Thymus (tissue), 11 donors: ENCODE measurements around the gene CLEC2D. TPM values are rescaled to one million over a fixed set of nuclear protein-coding genes. Genes with fewer than 3 reads are reported as not detected.
A peak's percentile ranks its signal among the peaks of the same experiment; 100 is the strongest.

Experiments
- DNase-seq, 9 donors: peaks; one replicate each; pipeline ENCODE4 v3.0.0-alpha.2; 2013; ENCODE audit warnings: low spot score in 9 of 9, low read depth in 6 of 9, missing footprints in 1 of 9
- H3K27ac ChIP-seq, 2 donors: one replicate each; pipeline ENCODE4 v1.5.1; 2013; ENCODE audit warnings: control low read depth in 1 of 2, low read depth in 1 of 2, low read length in 1 of 2, mild to moderate bottlenecking in 1 of 2, moderate library complexity in 1 of 2
- H3K27me3 ChIP-seq, 2 donors: one replicate each; pipeline ENCODE4 v1.5.1; 2013; ENCODE audit warnings: low read length in 1 of 2; ENCODE audit not compliant: control insufficient read depth in 2 of 2, insufficient read depth in 1 of 2
- H3K36me3 ChIP-seq, 2 donors: one replicate each; pipeline ENCODE4 v1.5.1; 2013; ENCODE audit warnings: low read length in 1 of 2, mild to moderate bottlenecking in 1 of 2, moderate library complexity in 1 of 2; ENCODE audit not compliant: control insufficient read depth in 2 of 2, insufficient read depth in 2 of 2
- H3K4me1 ChIP-seq, 2 donors: one replicate each; pipeline ENCODE4 v1.5.1; 2013; ENCODE audit warnings: low read length in 2 of 2; ENCODE audit not compliant: control insufficient read depth in 2 of 2, insufficient read depth in 2 of 2
- H3K4me3 ChIP-seq, 2 donors: one replicate each; pipeline ENCODE4 v1.5.1; 2013; ENCODE audit warnings: low read length in 2 of 2, control low read depth in 1 of 2, mild to moderate bottlenecking in 1 of 2
- H3K9me3 ChIP-seq, 2 donors: one replicate each; pipeline ENCODE4 v1.5.1; 2013; ENCODE audit warnings: low read length in 1 of 2, mild to moderate bottlenecking in 1 of 2; ENCODE audit not compliant: control insufficient read depth in 2 of 2, insufficient read depth in 1 of 2
- WGBS: extraction: QIAGEN DNeasy Blood & Tissue Kit; methylation state at CpG from one replicate; pipeline ENCODE4 v1.1.7; 2013; 5-methylcytosine and 5-hydroxymethylcytosine counted together
- polyA plus RNA-seq: library from polyadenylated mRNA; stranded (reverse); fragments of 200-250 nt; gene quantifications from one replicate; pipeline ENCODE4 v1.2.3, GENCODE V29; 2013
- total RNA-seq: library from RNA; stranded (reverse); fragments of 120-200 nt; gene quantifications from one replicate; pipeline ENCODE4 v1.2.4, GENCODE V29; 2013
- donor health status: healthy.

The CLEC2D gene
- total and polyA plus RNA-seq, 2 donors: 89.3 to 93.0 TPM

DNA sequence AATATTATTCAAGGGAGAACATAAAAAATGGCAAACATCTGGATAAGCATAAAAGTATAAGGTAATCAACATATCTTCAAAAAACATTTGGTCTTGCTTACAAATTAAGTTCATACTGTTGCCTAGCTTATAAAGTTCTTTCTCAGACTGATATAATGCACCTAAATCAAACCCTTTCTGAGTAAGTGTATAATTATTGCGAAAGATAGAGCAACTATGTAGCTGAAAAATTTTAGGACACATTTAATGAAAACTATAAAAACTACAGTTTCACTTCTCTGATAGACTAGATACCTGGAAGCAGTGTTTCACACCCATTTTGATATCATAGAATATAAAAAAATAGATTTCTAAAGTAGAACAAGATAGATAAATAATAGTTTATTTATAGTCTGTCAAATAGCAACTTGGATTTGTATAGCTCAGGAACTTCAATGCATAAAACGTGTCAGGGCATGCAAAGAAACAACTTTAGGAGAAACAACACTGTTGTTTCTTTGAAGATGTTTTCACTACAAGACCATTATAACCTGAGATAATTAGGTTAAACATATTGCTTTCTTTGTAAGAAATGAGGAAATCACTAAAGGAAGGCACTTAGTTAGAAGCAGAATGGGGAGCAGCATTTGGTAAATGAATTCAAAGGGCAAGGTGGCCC is 55.8 kb downstream of the CLEC2D start:
- 72% methylated on average over 2 of the region's 2 CpGs for WGBS
- DNase-seq: no peak
- H3K4me3 ChIP-seq: no peak overlapping the region
- no peaks in the 10 kb centered on the region for H3K36me3 ChIP-seq
- no peaks in the 10 kb centered on the region for H3K27me3 ChIP-seq
- no peaks in the 10 kb centered on the region for H3K9me3 ChIP-seq
- H3K27ac ChIP-seq: no peak overlapping the region
- H3K4me1 ChIP-seq: no peaks in the 10 kb centered on the region

DNA sequence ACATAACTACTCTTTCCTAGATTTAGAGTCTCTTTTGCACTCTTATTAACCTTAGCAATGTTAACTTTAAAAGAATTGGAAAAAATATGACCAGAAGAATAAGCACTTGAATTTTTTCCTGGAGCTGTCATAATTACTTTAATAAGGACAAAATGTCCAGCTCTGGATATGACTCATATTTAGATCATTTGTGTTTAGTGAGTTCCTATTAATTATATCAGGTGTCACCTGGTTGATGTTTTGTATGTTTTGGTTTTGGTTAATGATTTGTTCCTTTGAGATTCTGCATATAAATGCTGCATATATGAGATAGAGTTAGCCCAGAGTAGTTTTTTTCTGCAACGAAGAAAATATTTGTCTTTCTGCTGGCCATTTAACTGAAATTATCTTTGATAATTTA is 58.3 kb downstream of the CLEC2D start:
- no peaks in the 10 kb centered on the region for H3K9me3 ChIP-seq
- no peak for DNase-seq
- H3K27ac ChIP-seq: no peak overlapping the region
- no peaks in the 10 kb centered on the region for H3K27me3 ChIP-seq
- H3K4me1 ChIP-seq: no peaks in the 10 kb centered on the region
- H3K4me3 ChIP-seq: no peak overlapping the region
- 99% methylated on average over 1 of the region's 1 CpG for WGBS
- H3K36me3 ChIP-seq: no peaks in the 10 kb centered on the region

DNA sequence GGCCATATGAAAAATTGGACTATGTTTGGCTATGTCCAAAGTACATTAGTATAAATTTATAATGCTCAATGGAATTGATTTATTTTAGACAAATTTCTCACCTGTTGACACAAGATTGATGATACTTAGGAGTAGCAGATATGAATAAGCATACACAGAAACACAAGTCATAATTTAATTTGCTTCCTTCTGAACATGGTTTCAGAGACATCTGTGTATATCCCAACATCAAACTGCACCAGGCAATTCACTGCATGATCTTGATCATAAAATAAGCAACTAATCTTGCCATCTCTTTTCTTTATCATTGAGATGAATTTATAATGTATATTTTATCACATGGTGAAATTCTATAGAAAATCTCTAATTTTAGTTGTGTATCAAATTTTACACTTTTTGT is 59.6 kb downstream of the CLEC2D start:
- Histone ChIP-seq H3K4me1 (no peaks in the 10 kb centered on the region), H3K27me3 (no peaks in the 10 kb centered on the region), H3K36me3 (no peaks in the 10 kb centered on the region), H3K9me3 (no peaks in the 10 kb centered on the region), H3K4me3 (no peak overlapping the region), H3K27ac (no peak overlapping the region)
- DNase-seq: no peak

DNA sequence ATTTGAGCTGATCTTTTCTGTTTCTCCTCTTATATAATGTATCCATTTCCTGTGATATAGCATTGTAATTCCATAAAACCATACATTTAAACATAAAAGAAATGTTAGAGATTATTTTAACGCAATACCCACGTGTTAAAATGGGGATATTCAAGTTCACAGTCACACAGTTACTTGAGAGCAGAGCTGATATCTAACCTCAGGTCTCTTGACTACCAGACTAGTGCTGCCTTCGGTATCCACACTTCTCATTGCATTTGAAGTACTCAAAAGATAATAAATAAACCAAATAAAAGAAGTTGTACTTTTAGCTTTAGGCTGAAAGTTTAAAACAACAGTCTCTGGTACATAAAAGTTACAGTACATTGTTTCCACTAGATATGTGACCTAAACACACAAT is 60.5 kb downstream of the CLEC2D start:
- H3K9me3 ChIP-seq: no peaks in the 10 kb centered on the region
- 90% methylated on average over 3 of the region's 3 CpGs for WGBS
- no peak for DNase-seq
- no peak overlapping the region for H3K4me3 ChIP-seq
- no peaks in the 10 kb centered on the region for H3K36me3 ChIP-seq
- no peaks in the 10 kb centered on the region for H3K27me3 ChIP-seq
- H3K4me1 ChIP-seq: no peaks in the 10 kb centered on the region
- no peak overlapping the region for H3K27ac ChIP-seq

DNA sequence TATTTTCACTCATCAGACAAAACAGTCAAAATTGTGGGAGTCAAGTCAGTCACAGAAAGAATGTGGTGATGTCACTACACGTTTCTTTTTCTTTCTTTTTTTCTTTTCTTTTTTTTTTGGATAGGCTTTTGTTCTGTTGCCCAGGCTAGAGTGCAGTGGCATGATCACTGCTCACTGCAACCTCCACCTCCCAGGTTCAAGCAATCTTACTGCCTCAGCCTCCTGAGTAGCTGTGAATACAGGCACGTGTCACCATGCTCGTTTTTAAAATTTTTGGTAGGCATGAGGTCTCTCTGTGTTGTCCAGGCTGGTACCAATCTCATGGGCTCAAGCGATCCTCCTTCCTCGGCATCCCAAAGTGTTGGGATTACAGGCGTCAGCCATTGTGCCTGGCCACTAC is 61.1 kb downstream of the CLEC2D start:
- WGBS: 94% methylated on average over 6 of the region's 6 CpGs
- H3K9me3 ChIP-seq: no peaks in the 10 kb centered on the region
- no peak overlapping the region for H3K27ac ChIP-seq
- no peaks in the 10 kb centered on the region for H3K36me3 ChIP-seq
- H3K27me3 ChIP-seq: no peaks in the 10 kb centered on the region
- H3K4me3 ChIP-seq: no peak overlapping the region
- H3K4me1 ChIP-seq: no peaks in the 10 kb centered on the region
- DNase-seq: no peak

DNA sequence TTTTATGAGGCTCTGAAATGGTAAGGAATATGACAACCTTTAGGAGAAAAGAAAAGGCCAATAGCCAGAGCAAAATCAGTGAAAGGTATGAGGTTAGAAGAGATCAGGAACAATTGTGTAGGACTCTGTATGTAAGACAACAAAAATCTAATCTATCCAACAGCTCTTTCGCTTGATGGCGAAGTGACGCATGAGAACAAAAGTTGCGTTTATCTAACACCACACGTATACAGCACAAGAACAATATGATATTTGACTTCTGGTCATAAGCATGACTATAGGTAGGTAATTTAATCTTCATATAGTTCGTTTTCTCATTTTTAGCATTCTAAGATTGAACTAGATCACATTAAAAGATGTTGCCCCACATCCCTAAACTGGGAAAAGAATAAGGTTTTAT is 61.9 kb downstream of the CLEC2D start:
- Histone ChIP-seq H3K27me3 (no peaks in the 10 kb centered on the region), H3K4me1 (no peaks in the 10 kb centered on the region), H3K36me3 (no peaks in the 10 kb centered on the region), H3K4me3 (no peak overlapping the region), H3K9me3 (no peaks in the 10 kb centered on the region), H3K27ac (peak overlapping the region in 1 of 2 donors; percentile 38)
- WGBS: 79% methylated on average over 6 of the region's 6 CpGs
- no peak for DNase-seq

DNA sequence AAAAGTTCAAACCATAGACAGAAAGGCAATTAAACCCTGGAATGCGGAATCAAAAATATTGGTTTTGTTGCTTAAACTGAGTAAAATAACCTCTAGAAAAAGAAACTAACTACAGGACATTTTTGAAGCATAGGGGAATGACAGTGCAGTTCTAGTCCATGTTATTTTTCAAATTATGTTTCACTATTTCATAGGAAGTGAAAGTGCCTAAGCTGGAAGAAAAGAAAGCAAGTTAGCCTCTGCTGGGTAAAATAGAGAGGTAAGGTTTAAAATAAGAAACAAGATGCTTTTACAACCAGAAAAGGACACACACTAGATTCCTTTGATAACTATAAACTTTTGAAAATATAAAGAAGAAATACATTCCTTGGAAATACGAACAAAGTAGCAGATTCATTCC is 62.3 kb downstream of the CLEC2D start:
- no peaks in the 10 kb centered on the region for H3K4me1 ChIP-seq
- peak overlapping the region in 1 of 2 donors; percentile 38 for H3K27ac ChIP-seq
- WGBS: 71% methylated on average over 2 of the region's 2 CpGs
- no peaks in the 10 kb centered on the region for H3K36me3 ChIP-seq
- no peak overlapping the region for H3K4me3 ChIP-seq
- no peaks in the 10 kb centered on the region for H3K27me3 ChIP-seq
- no peaks in the 10 kb centered on the region for H3K9me3 ChIP-seq
- DNase-seq: no peak

DNA sequence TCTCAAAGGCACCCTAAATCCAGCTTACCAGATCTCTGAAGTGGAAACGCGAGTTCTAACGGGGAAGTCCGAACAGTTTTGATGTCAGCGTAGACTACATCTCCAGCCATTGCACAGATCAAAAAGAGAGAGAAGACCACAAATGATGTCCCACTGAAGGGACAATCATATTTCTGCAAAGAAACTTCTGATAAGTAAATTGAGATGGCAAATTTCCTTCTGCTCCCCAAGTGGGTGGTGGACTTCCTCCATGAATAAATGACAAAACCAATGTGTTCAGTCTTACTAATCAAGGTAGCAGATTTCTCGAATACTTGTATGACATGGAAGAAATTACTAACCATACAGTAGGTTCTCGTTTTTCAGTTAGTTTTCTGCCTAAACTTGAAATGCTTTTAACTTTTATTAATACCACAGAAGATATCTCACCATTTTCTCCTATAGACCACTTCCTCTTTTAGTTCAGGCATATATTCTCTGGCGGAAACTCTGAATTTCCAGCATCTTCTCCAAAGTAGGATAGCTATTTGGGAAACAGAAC is 63.5 kb downstream of the CLEC2D start, which contains the start of gene CLECL1:
CLECL1 (minus strand) TSS at position 177 of the 541 bp plus-strand sequence.
- Histone ChIP-seq H3K27ac (peak within 1 kb of the TSS in 1 of 2 donors; percentile 38), H3K27me3 (no peaks in the 10 kb centered on the region), H3K36me3 (no peaks in the 10 kb centered on the region), H3K4me3 (no peak within 1 kb of the TSS), H3K9me3 (no peaks in the 10 kb centered on the region), H3K4me1 (peaks cover 0 to under 1% of the 10 kb centered on the region in 2 donors)
- DNase-seq: no peak
- 75% methylated on average over 8 of the region's 8 CpGs for WGBS

DNA sequence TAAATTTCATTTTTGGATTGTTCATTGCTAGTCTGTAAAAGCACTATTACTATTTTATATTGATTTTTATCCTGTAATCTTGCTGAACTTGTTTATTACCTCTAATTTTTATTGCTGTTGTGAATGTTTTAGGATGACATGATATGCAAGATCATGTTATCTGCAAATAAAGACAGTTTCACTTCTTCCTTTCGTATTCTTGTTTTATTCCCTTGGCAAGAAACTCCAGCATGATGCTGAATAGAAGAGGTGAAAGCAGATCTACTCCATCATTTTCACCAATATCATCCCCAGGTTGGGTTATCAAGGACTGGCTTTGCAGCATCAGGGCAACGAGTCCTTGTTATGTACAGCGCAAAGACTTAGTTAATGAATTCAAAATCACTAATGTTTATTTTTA is 66.1 kb downstream of the CLEC2D start:
- Histone ChIP-seq H3K9me3 (no peaks in the 10 kb centered on the region), H3K4me1 (peaks cover 0 to 7% of the 10 kb centered on the region in 2 donors), H3K27me3 (no peaks in the 10 kb centered on the region), H3K27ac (no peak overlapping the region), H3K36me3 (no peaks in the 10 kb centered on the region), H3K4me3 (no peak overlapping the region)
- 93% methylated on average over 3 of the region's 3 CpGs for WGBS
- DNase-seq: no peak
